Cardiac fibroblast (primary cell): ENCODE results near the gene POLR1H.

Experiments
- DNase-seq, 2 donors: peaks; one replicate each; pipeline versions ENCODE4 v3.0.0 to v3.0.0-alpha.2; 2010; ENCODE audit warnings: low read depth in 2 of 2
- H3K4me3 ChIP-seq, 2 donors: replicated peaks in 1 of 2; 1 replicate in 1 of 2; 2 replicates in 1 of 2; pipeline ENCODE4 v1.5.1; 2011; ENCODE audit warnings: low read depth in 2 of 2, low read length in 2 of 2, mild to moderate bottlenecking in 2 of 2, moderate library complexity in 1 of 2
- TF ChIP-seq, protein P1 (sequence below): IDR thresholded peaks from one replicate; pipeline ENCODE4 v1.5.1; 2011; ENCODE audit warnings: low read depth, mild to moderate bottlenecking, low read length, inconsistent platforms

Gene POLR1H

DNA sequence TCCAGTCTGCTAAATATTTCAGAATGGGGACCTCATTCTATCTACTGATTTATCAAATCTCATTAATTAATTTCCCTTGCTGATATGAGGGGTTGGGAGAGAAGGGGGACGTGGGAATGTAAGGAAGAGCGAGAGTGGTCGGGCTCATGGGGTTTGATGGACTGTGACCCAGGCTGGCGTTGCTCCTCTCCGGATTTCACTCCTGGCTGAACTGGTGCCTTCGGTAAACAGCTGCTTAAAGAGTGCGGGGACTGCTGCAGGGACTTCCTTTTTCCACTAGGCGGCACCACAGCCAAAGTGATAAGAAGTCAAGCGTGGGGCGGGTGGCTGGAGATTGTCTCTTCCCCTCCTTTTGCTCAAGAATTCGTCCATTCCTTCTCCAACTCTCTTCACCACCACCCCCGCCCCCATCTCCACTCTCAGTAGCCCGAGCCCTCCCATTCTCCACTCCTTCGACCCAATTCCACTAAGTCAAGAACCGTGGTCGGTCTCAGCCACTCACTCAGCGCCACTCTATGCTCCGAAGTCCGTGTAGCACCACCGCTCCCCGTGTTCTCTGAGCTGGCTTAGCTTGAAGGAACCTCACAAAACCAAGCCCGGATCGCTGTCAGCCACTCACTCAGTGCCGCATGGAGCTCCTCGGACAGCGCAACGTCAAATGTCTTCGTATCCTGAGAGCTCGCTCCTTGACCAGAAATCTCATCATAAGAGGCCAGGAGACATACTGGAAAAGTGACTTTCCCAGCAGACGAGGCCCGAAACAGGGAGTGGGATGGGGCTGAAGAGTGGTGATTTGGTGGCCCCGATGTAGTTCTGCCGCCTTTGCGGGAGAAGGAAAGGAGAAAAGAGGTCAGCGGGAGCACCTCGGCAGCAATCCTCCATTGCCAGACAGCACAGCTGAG, 42.2 kb downstream of the POLR1H start:
- TF ChIP-seq, protein P1, sequence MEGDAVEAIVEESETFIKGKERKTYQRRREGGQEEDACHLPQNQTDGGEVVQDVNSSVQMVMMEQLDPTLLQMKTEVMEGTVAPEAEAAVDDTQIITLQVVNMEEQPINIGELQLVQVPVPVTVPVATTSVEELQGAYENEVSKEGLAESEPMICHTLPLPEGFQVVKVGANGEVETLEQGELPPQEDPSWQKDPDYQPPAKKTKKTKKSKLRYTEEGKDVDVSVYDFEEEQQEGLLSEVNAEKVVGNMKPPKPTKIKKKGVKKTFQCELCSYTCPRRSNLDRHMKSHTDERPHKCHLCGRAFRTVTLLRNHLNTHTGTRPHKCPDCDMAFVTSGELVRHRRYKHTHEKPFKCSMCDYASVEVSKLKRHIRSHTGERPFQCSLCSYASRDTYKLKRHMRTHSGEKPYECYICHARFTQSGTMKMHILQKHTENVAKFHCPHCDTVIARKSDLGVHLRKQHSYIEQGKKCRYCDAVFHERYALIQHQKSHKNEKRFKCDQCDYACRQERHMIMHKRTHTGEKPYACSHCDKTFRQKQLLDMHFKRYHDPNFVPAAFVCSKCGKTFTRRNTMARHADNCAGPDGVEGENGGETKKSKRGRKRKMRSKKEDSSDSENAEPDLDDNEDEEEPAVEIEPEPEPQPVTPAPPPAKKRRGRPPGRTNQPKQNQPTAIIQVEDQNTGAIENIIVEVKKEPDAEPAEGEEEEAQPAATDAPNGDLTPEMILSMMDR = peak; percentile 92
- H3K4me3 ChIP-seq = peak overlapping the region; percentile 30 to 40
- DNase-seq = peak; percentile 91

GRCh38 chr6:30103872-30104179, 42.8 kb downstream of the POLR1H start:
- H3K4me3 ChIP-seq = no peak overlapping the region
- TF ChIP-seq, protein P1 = no peak
- DNase-seq = no peak

DNA sequence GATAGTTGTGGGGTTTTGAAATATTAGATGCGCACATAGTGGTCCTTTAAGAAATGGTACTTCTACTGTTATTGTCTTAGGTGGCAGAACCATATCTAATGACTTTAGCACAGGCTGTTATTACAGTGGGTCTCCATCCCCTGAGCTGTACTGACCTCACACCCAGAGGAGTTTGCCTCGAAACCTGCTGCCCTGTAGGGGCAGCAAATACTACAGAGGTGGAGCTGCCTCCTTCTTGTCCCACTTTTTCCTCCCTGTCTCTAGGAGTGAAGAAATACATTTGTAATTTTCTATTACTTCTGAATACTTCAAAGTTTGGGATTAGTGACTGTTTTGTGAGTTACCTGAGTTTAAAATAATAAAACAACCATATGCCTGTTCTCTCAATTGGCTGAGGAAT, 43.6 kb downstream of the POLR1H start:
- TF ChIP-seq, protein P1 = no peak

DNA sequence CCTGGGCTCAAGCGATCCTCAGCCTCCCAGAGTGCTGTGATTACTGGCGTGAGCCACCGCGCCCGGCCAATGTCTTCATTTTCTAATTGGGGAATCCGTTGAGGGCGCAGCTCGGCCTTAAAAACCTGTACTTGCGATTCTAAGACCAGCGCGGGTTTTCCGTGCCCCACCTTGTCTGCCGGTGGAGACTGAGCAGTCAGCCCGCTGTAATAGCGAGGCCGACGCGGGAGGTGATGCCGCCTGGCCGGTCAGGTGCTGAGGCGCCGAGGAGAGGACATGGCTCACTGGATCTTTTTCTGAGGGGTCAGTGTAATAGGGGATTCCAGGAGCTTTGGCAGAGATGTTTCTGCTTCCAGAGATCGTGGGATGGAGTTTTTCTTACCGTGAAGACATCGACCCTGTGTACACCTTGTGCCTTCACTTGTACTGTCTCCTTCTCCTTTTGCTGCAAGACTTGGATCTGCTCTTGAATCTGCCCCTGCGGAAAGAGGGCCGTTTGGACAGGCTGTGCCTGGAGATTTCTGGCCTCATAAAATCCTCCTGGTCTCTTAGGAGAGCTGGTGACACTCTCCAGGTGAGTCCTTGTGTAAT, 50.3 kb downstream of the POLR1H start:
- no peak for DNase-seq
- H3K4me3 ChIP-seq = no peak overlapping the region

More for the DNA sequence above, 43.6 kb downstream of the POLR1H start:
- no peak for DNase-seq
- H3K4me3 ChIP-seq = no peak overlapping the region

DNA sequence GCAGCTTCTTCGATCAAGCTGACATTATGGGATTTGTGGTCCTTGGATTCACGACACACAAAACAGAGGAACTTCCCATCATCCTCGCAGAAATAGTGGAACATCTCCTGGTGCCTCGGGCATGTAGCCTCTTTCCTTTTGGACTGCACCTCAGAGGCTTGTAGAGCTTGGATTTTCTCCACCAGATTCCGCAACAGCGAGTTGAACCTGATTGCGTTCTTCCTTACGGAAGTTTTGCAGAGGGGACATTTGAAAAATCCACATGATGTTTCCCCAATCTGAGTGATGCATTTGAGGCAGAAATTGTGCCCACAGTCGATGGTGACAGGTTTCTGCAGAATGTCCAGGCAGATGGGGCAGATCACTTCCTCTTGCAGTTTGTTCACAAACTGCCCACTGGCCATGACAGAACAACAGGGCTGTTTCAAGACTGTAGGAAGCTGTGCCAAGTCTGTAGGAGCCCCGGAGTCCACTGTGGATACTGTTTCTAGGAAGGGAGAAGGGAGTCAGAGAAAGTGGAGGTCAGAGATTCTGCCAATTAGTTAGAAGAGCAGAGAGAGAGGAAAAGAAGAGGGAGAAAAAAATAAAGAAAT, 51.4 kb downstream of the POLR1H start:
- H3K4me3 ChIP-seq = no peak overlapping the region
- TF ChIP-seq, protein P1 = no peak
- DNase-seq = no peak

More for the DNA sequence above, 50.3 kb downstream of the POLR1H start:
- TF ChIP-seq, protein P1 = no peak

GRCh38 chr6:30113003-30113759, 52.1 kb downstream of the POLR1H start, which contains the start of gene TRIM31:
Gene TRIM31 (minus strand): TSS chr6:30113090. CDS start chr6:30112805, 285 bp downstream.
- H3K4me3 ChIP-seq = no peak within 1 kb of the TSS
- TF ChIP-seq, protein P1 = no peak
- DNase-seq = no peak
